ENCODE results near the gene DISC1. TPM values are rescaled to one million over a fixed set of nuclear protein-coding genes. Genes with fewer than 3 reads are reported as not detected.

The DISC1 gene
- total RNA-seq, 2 experiments from 2014 or later: 19.8 to 20.0 TPM

DNA sequence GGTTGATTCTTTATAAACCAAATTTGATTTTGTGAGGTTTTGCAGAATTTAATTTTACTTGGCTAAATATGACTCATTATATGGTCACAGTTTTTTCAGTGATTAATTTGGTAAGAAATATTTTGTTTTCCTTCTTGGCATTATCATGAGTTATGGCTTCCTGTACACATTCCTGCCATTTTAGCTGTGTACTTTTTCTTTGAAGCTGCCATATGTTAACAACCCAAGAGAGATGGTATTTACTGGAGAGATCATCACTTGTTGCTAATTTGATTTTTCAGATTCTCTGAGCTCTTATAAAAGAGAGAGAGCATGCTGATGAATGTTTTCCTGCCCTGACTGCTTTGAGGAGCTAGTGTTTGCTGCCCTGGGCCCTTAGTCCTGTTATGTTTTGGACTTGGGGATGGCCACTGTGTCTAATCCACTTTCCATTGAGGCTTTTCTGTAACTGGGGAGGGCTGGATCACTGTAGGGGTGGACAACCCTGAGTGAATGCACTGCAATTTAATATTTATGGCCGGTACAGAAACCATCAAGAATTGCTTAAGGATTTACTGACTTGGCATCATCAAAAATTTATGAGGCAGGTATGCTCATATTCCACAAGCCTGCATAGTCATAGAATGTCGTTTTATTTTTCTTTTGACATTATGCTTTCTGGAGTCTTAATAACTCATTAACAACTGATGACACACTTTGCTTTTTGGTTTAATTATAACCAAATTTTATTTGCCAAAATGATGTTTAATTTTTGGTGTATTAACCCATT, 200.9 kb downstream of the DISC1 start:
- H3K27me3 ChIP-seq (ENCODE audit: control insufficient read depth in 1 of 2, insufficient read depth in 2 of 2, low read length in 2 of 2): no peaks in the 10 kb centered on the region

DNA sequence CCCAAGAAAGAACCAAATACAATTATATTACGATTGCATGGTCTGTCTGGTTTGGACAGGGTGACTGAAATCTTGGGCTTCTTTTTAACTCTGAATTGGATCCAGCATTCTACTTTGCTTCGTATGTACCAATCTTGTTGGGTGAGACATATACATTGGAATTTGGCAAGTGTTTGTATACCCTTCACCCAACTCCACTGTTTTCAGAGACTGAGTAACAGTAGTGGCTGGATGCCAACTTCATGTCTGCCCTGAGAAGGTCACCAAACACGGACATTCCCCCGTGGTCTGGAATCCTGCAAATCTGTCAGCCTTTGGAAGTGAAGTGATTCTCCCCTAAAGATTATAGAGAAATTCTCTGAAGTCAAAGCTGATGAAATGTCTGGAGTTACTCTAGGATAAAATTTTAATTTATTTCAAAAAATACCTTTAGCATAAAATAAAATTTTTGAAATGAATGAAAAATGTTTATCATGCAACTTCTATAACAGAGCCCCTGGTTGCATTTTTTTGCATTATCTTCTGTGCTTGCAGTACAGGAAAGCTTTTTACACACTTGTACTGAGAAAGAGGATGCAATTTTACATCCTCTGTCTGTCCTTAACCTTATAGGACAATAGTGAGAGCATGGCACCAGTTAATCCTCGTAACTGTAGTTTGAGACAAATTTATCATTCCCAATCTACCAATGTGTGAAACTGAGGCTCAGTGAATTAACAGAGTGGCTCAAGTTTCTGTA, 201.8 kb downstream of the DISC1 start:
- no peaks in the 10 kb centered on the region for H3K4me1 ChIP-seq (ENCODE audit: insufficient read depth, low read length)
- TF ChIP-seq, protein P1, sequence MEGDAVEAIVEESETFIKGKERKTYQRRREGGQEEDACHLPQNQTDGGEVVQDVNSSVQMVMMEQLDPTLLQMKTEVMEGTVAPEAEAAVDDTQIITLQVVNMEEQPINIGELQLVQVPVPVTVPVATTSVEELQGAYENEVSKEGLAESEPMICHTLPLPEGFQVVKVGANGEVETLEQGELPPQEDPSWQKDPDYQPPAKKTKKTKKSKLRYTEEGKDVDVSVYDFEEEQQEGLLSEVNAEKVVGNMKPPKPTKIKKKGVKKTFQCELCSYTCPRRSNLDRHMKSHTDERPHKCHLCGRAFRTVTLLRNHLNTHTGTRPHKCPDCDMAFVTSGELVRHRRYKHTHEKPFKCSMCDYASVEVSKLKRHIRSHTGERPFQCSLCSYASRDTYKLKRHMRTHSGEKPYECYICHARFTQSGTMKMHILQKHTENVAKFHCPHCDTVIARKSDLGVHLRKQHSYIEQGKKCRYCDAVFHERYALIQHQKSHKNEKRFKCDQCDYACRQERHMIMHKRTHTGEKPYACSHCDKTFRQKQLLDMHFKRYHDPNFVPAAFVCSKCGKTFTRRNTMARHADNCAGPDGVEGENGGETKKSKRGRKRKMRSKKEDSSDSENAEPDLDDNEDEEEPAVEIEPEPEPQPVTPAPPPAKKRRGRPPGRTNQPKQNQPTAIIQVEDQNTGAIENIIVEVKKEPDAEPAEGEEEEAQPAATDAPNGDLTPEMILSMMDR (IDR thresholded peaks at IDR 0.05): no peak
- H3K4me3 ChIP-seq (ENCODE audit: low read length): no peak overlapping the region
- ChIA-PET POLR2A (no interaction called here), CTCF (no interaction called here)
- no peaks in the 10 kb centered on the region for H3K9me3 ChIP-seq (ENCODE audit: control insufficient read depth in 1 of 2, insufficient read depth in 1 of 2, low read length in 2 of 2)
- H3K9me3 Mint-ChIP-seq: no peaks in the 10 kb centered on the region
- no peak overlapping the region for H3K27ac Mint-ChIP-seq
- H3K4me3 Mint-ChIP-seq: no peak overlapping the region
- no peaks in the 10 kb centered on the region for H3K27me3 Mint-ChIP-seq
- intact Hi-C loops (cut with DNase I, micrococcal nuclease): no loop called here
- H3K4me1 Mint-ChIP-seq (ENCODE audit: low read depth): no peaks in the 10 kb centered on the region
- H3K36me3 Mint-ChIP-seq (ENCODE audit: low read depth): peaks cover 37% of the 10 kb centered on the region
- no peak overlapping the region for H3K27ac ChIP-seq (ENCODE audit: low read depth in 1 of 2, low read length in 2 of 2)
- H3K36me3 ChIP-seq (ENCODE audit: insufficient read depth, low read length): no peaks in the 10 kb centered on the region
- no peak for DNase-seq
- no peaks in the 10 kb centered on the region for H3K27me3 ChIP-seq (ENCODE audit: control insufficient read depth in 1 of 2, insufficient read depth in 2 of 2, low read length in 2 of 2)
- no peak for ATAC-seq (ENCODE audit: poor library complexity)

More for the DNA sequence above, 200.9 kb downstream of the DISC1 start:
- intact Hi-C loops (cut with DNase I, micrococcal nuclease): no loop called here
- POLR2A ChIA-PET: no interaction called here
- Mint-ChIP-seq H3K4me1 (ENCODE audit: low read depth) (no peaks in the 10 kb centered on the region), H3K27ac (no peak overlapping the region), H3K4me3 (no peak overlapping the region), H3K36me3 (ENCODE audit: low read depth) (peaks cover 45% of the 10 kb centered on the region), H3K9me3 (no peaks in the 10 kb centered on the region), H3K27me3 (no peaks in the 10 kb centered on the region)
- H3K36me3 ChIP-seq (ENCODE audit: insufficient read depth, low read length): no peaks in the 10 kb centered on the region
- H3K4me3 ChIP-seq (ENCODE audit: low read length): no peak overlapping the region
- no peak for ATAC-seq (ENCODE audit: poor library complexity)
- no peaks in the 10 kb centered on the region for H3K4me1 ChIP-seq (ENCODE audit: insufficient read depth, low read length)
- no peak overlapping the region for H3K27ac ChIP-seq (ENCODE audit: low read depth in 1 of 2, low read length in 2 of 2)
- TF ChIP-seq, protein P1 (IDR thresholded peaks at IDR 0.05): no peak
- DNase-seq: no peak
- no peaks in the 10 kb centered on the region for H3K9me3 ChIP-seq (ENCODE audit: control insufficient read depth in 1 of 2, insufficient read depth in 1 of 2, low read length in 2 of 2)
- CTCF ChIA-PET: no interaction called here

DNA sequence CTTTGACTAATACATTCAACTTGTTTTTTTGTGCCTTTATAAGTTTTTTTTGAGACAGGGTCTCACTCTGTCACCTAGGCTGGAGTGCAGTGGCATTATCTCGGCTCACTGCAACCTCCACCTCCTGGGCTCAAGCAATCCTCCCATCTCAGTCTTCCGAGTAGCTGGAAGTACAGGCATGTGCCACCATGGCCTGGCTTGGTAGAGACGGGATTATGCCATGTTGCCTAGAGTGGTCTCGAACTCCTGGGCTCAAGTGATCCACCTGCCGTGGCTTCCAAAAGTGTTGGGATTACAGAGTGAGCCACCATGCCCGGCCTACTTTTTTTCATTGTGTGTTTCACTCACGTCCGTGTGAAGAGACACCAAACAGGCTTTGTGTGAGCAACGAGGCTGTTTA, 202.7 kb downstream of the DISC1 start:
- no peaks in the 10 kb centered on the region for H3K27me3 Mint-ChIP-seq
- H3K27ac ChIP-seq (ENCODE audit: low read depth in 1 of 2, low read length in 2 of 2): no peak overlapping the region
- no peaks in the 10 kb centered on the region for H3K9me3 ChIP-seq (ENCODE audit: control insufficient read depth in 1 of 2, insufficient read depth in 1 of 2, low read length in 2 of 2)
- intact Hi-C loops (cut with DNase I, micrococcal nuclease): no loop called here
- H3K36me3 Mint-ChIP-seq (ENCODE audit: low read depth): peaks cover 31% of the 10 kb centered on the region
- TF ChIP-seq, protein P1 (IDR thresholded peaks at IDR 0.05): no peak
- DNase-seq (no peak), ATAC-seq (ENCODE audit: poor library complexity) (no peak)
- ChIA-PET CTCF (no interaction called here), POLR2A (no interaction called here)
- no peaks in the 10 kb centered on the region for H3K4me1 Mint-ChIP-seq (ENCODE audit: low read depth)
- no peaks in the 10 kb centered on the region for H3K9me3 Mint-ChIP-seq
- no peaks in the 10 kb centered on the region for H3K27me3 ChIP-seq (ENCODE audit: control insufficient read depth in 1 of 2, insufficient read depth in 2 of 2, low read length in 2 of 2)
- no peaks in the 10 kb centered on the region for H3K4me1 ChIP-seq (ENCODE audit: insufficient read depth, low read length)
- H3K36me3 ChIP-seq (ENCODE audit: insufficient read depth, low read length): no peaks in the 10 kb centered on the region
- no peak overlapping the region for H3K4me3 ChIP-seq (ENCODE audit: low read length)
- no peak overlapping the region for H3K27ac Mint-ChIP-seq
- no peak overlapping the region for H3K4me3 Mint-ChIP-seq

All from CD4-positive, alpha-beta T cell (primary cell).